Spleen (tissue), 11 donors: Measurements from ENCODE around the gene NHERF1. TPM values are rescaled to one million over a fixed set of nuclear protein-coding genes. Genes with fewer than 3 reads are reported as not detected.

Source experiments
- DNase-seq: peaks from one replicate; pipeline ENCODE4 v3.0.0-alpha.2; 2020
- H3K27ac ChIP-seq, 8 donors: fragments of 200-600 bp; sonication (generic) in 7 of 8; 1 replicate in 4 of 8; 2 replicates in 4 of 8; pipeline versions ENCODE4 v1.5.0 to v1.8.0; 2016 to 2021; ENCODE audit warnings: inconsistent platforms in 4 of 8, mild to moderate bottlenecking in 4 of 8, moderate library complexity in 1 of 8
- H3K27me3 ChIP-seq, 7 donors: fragments of 200-600 bp; sonication (generic) in 6 of 7; replicated peaks in 1 of 7; 1 replicate in 4 of 7; 2 replicates in 3 of 7; pipeline versions ENCODE4 v1.5.0 to v1.8.0; 2016 to 2021; ENCODE audit warnings: inconsistent platforms in 3 of 7, mild to moderate bottlenecking in 1 of 7
- H3K36me3 ChIP-seq, 6 donors: fragments of 200-600 bp; sonication (generic) in 5 of 6; 1 replicate in 4 of 6; 2 replicates in 2 of 6; pipeline versions ENCODE4 v1.5.0 to v1.8.0; 2016 to 2021; ENCODE audit warnings: inconsistent platforms in 2 of 6
- H3K4me1 ChIP-seq, 6 donors: fragments of 200-600 bp; sonication (generic) in 5 of 6; 1 replicate in 3 of 6; 2 replicates in 3 of 6; pipeline versions ENCODE4 v1.5.0 to v1.8.0; 2016 to 2021; ENCODE audit warnings: inconsistent platforms in 3 of 6
- H3K4me3 ChIP-seq, 8 donors: fragments of 200-600 bp; sonication (generic) in 7 of 8; 1 replicate in 4 of 8; 2 replicates in 4 of 8; pipeline versions ENCODE4 v1.5.0 to v1.8.0; 2016 to 2021; ENCODE audit warnings: inconsistent platforms in 4 of 8, mild to moderate bottlenecking in 4 of 8, moderate library complexity in 2 of 8
- H3K9me3 ChIP-seq, 8 donors: fragments of 200-600 bp; sonication (generic) in 7 of 8; 1 replicate in 4 of 8; 2 replicates in 4 of 8; pipeline versions ENCODE4 v1.5.0 to v1.8.0; 2016 to 2021; ENCODE audit warnings: inconsistent platforms in 4 of 8
- CTCF ChIP-seq, 11 experiments: fragments of 200-600 bp in 7 of 11; fragments of 450-650 bp in 4 of 11; sonication (generic) in 4 of 11; IDR thresholded peaks in 8 of 11; conservative IDR thresholded peaks in 3 of 11; 1 replicate in 7 of 11; 2 replicates in 4 of 11; pipeline versions ENCODE4 v1.4.0 to v1.8.0; 2016 to 2021; ENCODE audit warnings: antibody characterized with exemption in 11 of 11, inconsistent platforms in 4 of 11, mild to moderate bottlenecking in 1 of 11
- POLR2A ChIP-seq, 3 donors: fragments of 450-650 bp; IDR thresholded peaks; one replicate each; pipeline ENCODE4 v1.5.1; 2017; ENCODE audit warnings: antibody characterized with exemption in 3 of 3, mild to moderate bottlenecking in 1 of 3
- POLR2AphosphoS5 ChIP-seq, 3 donors: sonication (generic); formaldehyde crosslinking; IDR thresholded peaks; one replicate each; pipeline ENCODE4 v1.5.1; 2017; ENCODE audit warnings: antibody characterized with exemption in 3 of 3
- WGBS, 5 donors: extraction: QIAGEN DNeasy Blood & Tissue Kit in 3 of 5; methylation state at CpG; one replicate each; pipeline versions ENCODE4 v1.1.5 to v1.1.7; 2013 to 2018; 5-methylcytosine and 5-hydroxymethylcytosine counted together
- intact Hi-C: fragments of 100-400 bp; cut with DNase I; formaldehyde crosslinking; loops from one replicate; pipeline ENCODE4 v1.15.0; 2023; ENCODE audit warnings: low total_unique reads
- polyA plus RNA-seq, 3 donors: library from polyadenylated mRNA; stranded (reverse); fragments of 200-250 nt; gene quantifications; one replicate each; pipeline ENCODE4 v1.2.1, GENCODE V29; 2013
- total RNA-seq, 7 donors: library from RNA; depleted of rRNA in 3 of 7; stranded (reverse); fragments of >200 nt in 3 of 7; fragmentation: NEBNext Ultra II Directional in 4 of 7; extraction: Animal tissue kit (Norgen Biotek cat#: 25700) in 4 of 7; gene quantifications; one replicate each; pipeline versions ENCODE4 v1.1.0 to v1.2.1, GENCODE V29; 2016 to 2021
- donor health status: healthy with polysubstance abuse.
- donor health status: DM: no; HTN: no; CAD: no; lungs with moderate emphysema.
- donor health status: DM: no; HTN: no; CAD: no.
- donor health status: Bipolar disorder and iron deficiency.
- donor health status: healthy.
- donor health status: DM: no; HTN: no; CAD: no.
- donor health status: DM: yes; HTN: yes; CAD: no.

The NHERF1 gene
- total and polyA plus RNA-seq, 10 donors: 28.7 to 85.6 (median 52.0) TPM

GRCh38 chr17:74742153-74742515 is 6.3 kb upstream of the NHERF1 start:
- DNase-seq: peak; percentile 94
- H3K27me3 ChIP-seq: peaks cover 0 to 28% (median 0%) of the 10 kb centered on the region in 7 donors
- 0 to 19% (median 7%) methylated on average over 3 to 4 of the region's 4 CpGs for WGBS, 5 donors
- peaks cover 57 to 100% (median 96%) of the 10 kb centered on the region in 6 donors for H3K4me1 ChIP-seq
- peak; percentile 48 to 79 (median 76) for TF ChIP-seq POLR2AphosphoS5 (IDR thresholded peaks at IDR 0.05)
- no peak for TF ChIP-seq POLR2A (IDR thresholded peaks at IDR 0.05)
- peak in 1 of 11 experiments; percentile 22 for TF ChIP-seq CTCF (IDR thresholded peaks at IDR 0.05 in 8 of 11, conservative IDR thresholded peaks at IDR 0.05 in 3 of 11)
- H3K9me3 ChIP-seq: no peaks in the 10 kb centered on the region
- intact Hi-C loops: loop anchor here (5.0 kb wide), 2 partner anchors 40 to 125 kb away; no protein-coding TSS in a partner anchor
- H3K36me3 ChIP-seq: no peaks in the 10 kb centered on the region
- H3K4me3 ChIP-seq: peak overlapping the region in 3 of 8 donors; percentile 7 to 50 (median 16)
- H3K27ac ChIP-seq: peak overlapping the region; percentile 74 to 94 (median 85)

- Histone ChIP-seq H3K27me3 (peaks cover 0 to 19% (median 0%) of the 10 kb centered on the region in 7 donors), H3K36me3 (no peaks in the 10 kb centered on the region), H3K4me3 (peak overlapping the region in 1 of 8 donors; percentile 50), H3K9me3 (no peaks in the 10 kb centered on the region), H3K27ac (peak overlapping the region; percentile 74 to 94 (median 85)), H3K4me1 (peaks cover 59 to 100% (median 96%) of the 10 kb centered on the region in 6 donors)
- TF ChIP-seq POLR2AphosphoS5 (IDR thresholded peaks at IDR 0.05) (no peak), POLR2A (IDR thresholded peaks at IDR 0.05) (no peak), CTCF (IDR thresholded peaks at IDR 0.05 in 8 of 11, conservative IDR thresholded peaks at IDR 0.05 in 3 of 11) (no peak)
- WGBS, 5 donors: 85 to 89% (median 86%) methylated on average over 9 of the region's 9 CpGs
- intact Hi-C loops: loop anchor here (5.0 kb wide), 2 partner anchors 39 to 124 kb away; no protein-coding TSS in a partner anchor
- peak; percentile 76 for DNase-seq
Measured at GRCh38 chr17:74742978-74743545, 5.4 kb upstream of the NHERF1 start.

GRCh38 chr17:74743755-74744154 is 4.7 kb upstream of the NHERF1 start:
- Histone ChIP-seq H3K27me3 (peaks cover 0 to 12% (median 0%) of the 10 kb centered on the region in 7 donors), H3K4me1 (peaks cover 52 to 96% (median 92%) of the 10 kb centered on the region in 6 donors), H3K36me3 (no peaks in the 10 kb centered on the region), H3K27ac (peak overlapping the region in 7 of 8 donors; percentile 74 to 94 (median 87)), H3K4me3 (no peak overlapping the region), H3K9me3 (no peaks in the 10 kb centered on the region)
- WGBS, 5 donors: 53 to 81% (median 72%) methylated on average over 2 of the region's 2 CpGs
- peak; percentile 18 for DNase-seq
- intact Hi-C loops: loop anchor here (5.0 kb wide), 2 partner anchors 39 to 124 kb away; no protein-coding TSS in a partner anchor
- TF ChIP-seq CTCF (IDR thresholded peaks at IDR 0.05 in 8 of 11, conservative IDR thresholded peaks at IDR 0.05 in 3 of 11) (no peak), POLR2AphosphoS5 (IDR thresholded peaks at IDR 0.05) (no peak), POLR2A (IDR thresholded peaks at IDR 0.05) (no peak)

GRCh38 chr17:74744349-74744713 is 4.1 kb upstream of the NHERF1 start:
- TF ChIP-seq POLR2AphosphoS5 (IDR thresholded peaks at IDR 0.05): no peak
- no peak for TF ChIP-seq CTCF (IDR thresholded peaks at IDR 0.05 in 8 of 11, conservative IDR thresholded peaks at IDR 0.05 in 3 of 11)
- no peak for TF ChIP-seq POLR2A (IDR thresholded peaks at IDR 0.05)
- Histone ChIP-seq H3K27ac (peak overlapping the region; percentile 9 to 94 (median 85)), H3K27me3 (peaks cover 0 to 10% (median 0%) of the 10 kb centered on the region in 7 donors), H3K4me1 (peaks cover 48 to 96% (median 89%) of the 10 kb centered on the region in 6 donors), H3K4me3 (peak overlapping the region in 1 of 8 donors; percentile 34), H3K36me3 (no peaks in the 10 kb centered on the region), H3K9me3 (no peaks in the 10 kb centered on the region)
- intact Hi-C loops: loop anchor here (5.0 kb wide), 2 partner anchors 38 to 123 kb away; no protein-coding TSS in a partner anchor
- WGBS, 5 donors: 19 to 48% (median 41%) methylated on average over 2 of the region's 2 CpGs
- peak; percentile 79 for DNase-seq
